Measurements from ENCODE around the gene HEXB. TPM values are rescaled to one million over a fixed set of nuclear protein-coding genes. Genes with fewer than 3 reads are reported as not detected.

Gene HEXB
- total RNA-seq, 6 experiments from 2014 or later, result 128 to 170 (median 151) TPM

DNA sequence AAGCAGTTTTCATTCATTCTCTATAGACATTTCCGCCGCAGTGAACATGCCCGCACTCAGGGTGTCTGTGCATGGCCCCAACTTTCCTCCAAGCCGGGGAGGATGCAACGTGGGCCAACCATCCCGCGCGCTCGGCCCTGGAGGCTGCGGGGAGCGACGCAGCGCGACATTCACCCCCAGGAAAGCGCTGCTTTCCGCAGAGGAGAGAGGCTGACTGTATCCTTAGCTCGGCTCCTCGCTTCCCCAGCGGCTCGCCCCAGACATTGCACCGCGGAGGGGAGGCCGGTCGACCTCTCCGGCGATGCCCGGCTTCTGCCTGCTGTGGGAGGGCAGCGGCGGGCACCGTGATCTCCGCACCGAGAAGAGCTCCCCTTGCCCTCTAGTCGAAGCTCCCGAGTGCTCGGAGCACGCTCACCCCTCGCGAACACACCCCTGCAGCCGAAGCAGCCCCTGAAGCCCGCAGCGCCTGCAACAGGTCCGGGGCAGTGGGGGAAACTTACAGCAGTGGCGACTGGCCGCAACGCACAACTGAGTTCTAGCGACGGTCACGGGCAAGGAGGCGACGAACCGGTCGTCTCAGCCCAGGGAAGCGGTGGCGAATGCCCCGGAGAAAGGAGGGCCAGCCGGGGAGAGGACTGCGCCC is 45.1 kb upstream of the HEXB start:
- peak overlapping the region; percentile 99 for H3K4me3 Mint-ChIP-seq
- H3K36me3 Mint-ChIP-seq (ENCODE audit: low read depth), result peaks cover 19% of the 10 kb centered on the region
- no peaks in the 10 kb centered on the region for H3K9me3 Mint-ChIP-seq
- peak; percentile 64 for DNase-seq
- peak overlapping the region; percentile 93 for H3K27ac Mint-ChIP-seq
- peaks cover 72% of the 10 kb centered on the region for H3K4me1 Mint-ChIP-seq (ENCODE audit: low read depth)
- TF ChIP-seq, protein P1, sequence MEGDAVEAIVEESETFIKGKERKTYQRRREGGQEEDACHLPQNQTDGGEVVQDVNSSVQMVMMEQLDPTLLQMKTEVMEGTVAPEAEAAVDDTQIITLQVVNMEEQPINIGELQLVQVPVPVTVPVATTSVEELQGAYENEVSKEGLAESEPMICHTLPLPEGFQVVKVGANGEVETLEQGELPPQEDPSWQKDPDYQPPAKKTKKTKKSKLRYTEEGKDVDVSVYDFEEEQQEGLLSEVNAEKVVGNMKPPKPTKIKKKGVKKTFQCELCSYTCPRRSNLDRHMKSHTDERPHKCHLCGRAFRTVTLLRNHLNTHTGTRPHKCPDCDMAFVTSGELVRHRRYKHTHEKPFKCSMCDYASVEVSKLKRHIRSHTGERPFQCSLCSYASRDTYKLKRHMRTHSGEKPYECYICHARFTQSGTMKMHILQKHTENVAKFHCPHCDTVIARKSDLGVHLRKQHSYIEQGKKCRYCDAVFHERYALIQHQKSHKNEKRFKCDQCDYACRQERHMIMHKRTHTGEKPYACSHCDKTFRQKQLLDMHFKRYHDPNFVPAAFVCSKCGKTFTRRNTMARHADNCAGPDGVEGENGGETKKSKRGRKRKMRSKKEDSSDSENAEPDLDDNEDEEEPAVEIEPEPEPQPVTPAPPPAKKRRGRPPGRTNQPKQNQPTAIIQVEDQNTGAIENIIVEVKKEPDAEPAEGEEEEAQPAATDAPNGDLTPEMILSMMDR (IDR thresholded peaks at IDR 0.05), result no peak
- peaks cover 2% of the 10 kb centered on the region; the same call in 1 of the 2 replicates for H3K27me3 Mint-ChIP-seq (ENCODE audit: insufficient read depth)

DNA sequence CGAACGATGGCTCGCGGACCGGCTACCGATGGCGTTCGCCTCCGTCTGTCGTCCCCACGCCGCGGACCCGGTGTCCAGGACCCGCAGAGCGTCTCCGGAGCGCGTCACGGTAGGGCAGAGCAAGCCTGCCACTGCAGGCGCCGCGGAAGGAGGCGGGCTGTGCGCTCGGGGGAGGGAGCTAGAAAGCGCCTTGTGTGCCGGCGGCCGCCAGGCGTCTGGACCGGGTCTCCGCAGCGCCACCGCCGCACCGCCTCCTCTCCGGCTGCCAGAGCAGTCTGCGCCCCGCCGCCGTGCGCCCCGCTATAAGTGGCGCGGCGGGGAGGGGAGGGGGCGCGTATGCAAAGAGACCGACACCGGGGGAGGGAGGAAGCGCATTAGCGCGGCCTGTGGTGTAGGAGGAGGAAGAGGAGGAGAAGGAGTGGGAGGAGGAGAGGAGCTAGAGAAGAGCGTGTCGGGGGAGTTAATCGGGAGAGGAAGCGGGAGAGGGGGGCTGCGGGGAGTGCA is 44.5 kb upstream of the HEXB start, which contains the start of gene ENC1:
TSS of gene ENC1 (minus strand) at position 279 of the 504 bp plus-strand sequence. CDS start 4,243 bp downstream, outside the sequence.
- H3K27ac Mint-ChIP-seq, result peak within 1 kb of the TSS; percentile 93
- peaks cover 2% of the 10 kb centered on the region; the same call in 1 of the 2 replicates for H3K27me3 Mint-ChIP-seq (ENCODE audit: insufficient read depth)
- TF ChIP-seq, protein P1 (IDR thresholded peaks at IDR 0.05), result peak; percentile 71
- DNase-seq, result peak; percentile 82
- H3K4me1 Mint-ChIP-seq (ENCODE audit: low read depth), result peaks cover 69% of the 10 kb centered on the region
- H3K9me3 Mint-ChIP-seq, result no peaks in the 10 kb centered on the region
- H3K4me3 Mint-ChIP-seq, result peak within 1 kb of the TSS; percentile 99
- H3K36me3 Mint-ChIP-seq (ENCODE audit: low read depth), result peaks cover 18% of the 10 kb centered on the region

- H3K4me3 Mint-ChIP-seq, result peak overlapping the region; percentile 99
- peaks cover 2% of the 10 kb centered on the region; the same call in 1 of the 2 replicates for H3K27me3 Mint-ChIP-seq (ENCODE audit: insufficient read depth)
- H3K36me3 Mint-ChIP-seq (ENCODE audit: low read depth), result peaks cover 12% of the 10 kb centered on the region
- TF ChIP-seq, protein P1 (IDR thresholded peaks at IDR 0.05), result no peak
- H3K9me3 Mint-ChIP-seq, result no peaks in the 10 kb centered on the region
- peaks cover 63% of the 10 kb centered on the region for H3K4me1 Mint-ChIP-seq (ENCODE audit: low read depth)
- DNase-seq, result peak; percentile 78
- peak overlapping the region; percentile 93 for H3K27ac Mint-ChIP-seq
Observed at GRCh38 chr5:74640954-74641734, 43.9 kb upstream of the HEXB start.

GRCh38 chr5:74641735-74642542 is 43.1 kb upstream of the HEXB start:
- Mint-ChIP-seq H3K4me1 (ENCODE audit: low read depth) (peaks cover 59% of the 10 kb centered on the region), H3K27me3 (ENCODE audit: insufficient read depth) (peaks cover 2% of the 10 kb centered on the region; the same call in 1 of the 2 replicates), H3K9me3 (no peaks in the 10 kb centered on the region), H3K4me3 (peak overlapping the region; percentile 99), H3K36me3 (ENCODE audit: low read depth) (peaks cover 5% of the 10 kb centered on the region; the same call in 1 of the 2 replicates), H3K27ac (peak overlapping the region; percentile 93)
- DNase-seq, result peak; percentile 81
- TF ChIP-seq, protein P1 (IDR thresholded peaks at IDR 0.05), result peak; percentile 75

DNA sequence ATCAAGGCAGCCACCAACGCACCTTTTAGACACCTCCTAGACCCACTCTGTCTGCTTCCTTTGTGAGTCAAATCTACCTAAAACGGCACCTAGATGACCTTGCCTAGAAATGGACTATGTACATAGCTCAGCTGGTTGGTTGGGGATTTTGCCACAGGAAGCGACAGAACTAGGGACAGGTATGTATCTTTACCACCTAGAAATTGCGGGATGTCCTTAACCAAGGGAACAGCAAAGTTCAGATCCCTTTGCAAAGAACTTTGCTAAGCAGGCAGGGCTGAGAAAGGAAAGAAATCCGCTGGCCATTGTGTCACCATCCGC is 42.5 kb upstream of the HEXB start:
- Mint-ChIP-seq H3K9me3 (no peaks in the 10 kb centered on the region), H3K27me3 (ENCODE audit: insufficient read depth) (peaks cover 2% of the 10 kb centered on the region; the same call in 1 of the 2 replicates), H3K4me3 (peak overlapping the region; percentile 70; the same call in 1 of the 2 replicates), H3K27ac (peak overlapping the region; percentile 93), H3K4me1 (ENCODE audit: low read depth) (peaks cover 59% of the 10 kb centered on the region), H3K36me3 (ENCODE audit: low read depth) (no peaks in the 10 kb centered on the region)
- TF ChIP-seq, protein P1 (IDR thresholded peaks at IDR 0.05), result no peak
- DNase-seq, result no peak
